GM18517 (cell line): ENCODE data around the gene PREP.
"Not testable (repeated sequence)": the region's sequence is repeated elsewhere in the genome, so short reads cannot be mapped to it uniquely, and the experiment has no call there.

ENCODE experiments used
- ATAC-seq: cut with Tn5 transposase; IDR thresholded peaks from one replicate; pipeline ENCODE4 v1.9.1; 2021; ENCODE audit warnings: mild to moderate bottlenecking, moderate library complexity; ENCODE audit not compliant: unreplicated experiment

The PREP gene

GRCh38 chr6:105274678-105275077 is 128.2 kb downstream of the PREP start:
- no peak for ATAC-seq

- ATAC-seq, result no peak
Measured at GRCh38 chr6:105273589-105273988, 129.3 kb downstream of the PREP start.

- ATAC-seq, result no peak
Measured at GRCh38 chr6:105272786-105273185, 130.1 kb downstream of the PREP start.

- no peak for ATAC-seq
Measured at GRCh38 chr6:105270511-105270910, 132.4 kb downstream of the PREP start.

GRCh38 chr6:105269390-105269789 is 133.5 kb downstream of the PREP start:
- ATAC-seq, result no peak

GRCh38 chr6:105263685-105264610 is 138.9 kb downstream of the PREP start:
- no peak for ATAC-seq

GRCh38 chr6:105259913-105260889 is 142.7 kb downstream of the PREP start:
- no peak for ATAC-seq

- ATAC-seq, result no peak
Measured at GRCh38 chr6:105258816-105259215, 144.1 kb downstream of the PREP start.

- ATAC-seq, result no peak
Measured at GRCh38 chr6:105257340-105257739, 145.5 kb downstream of the PREP start.

GRCh38 chr6:105256619-105257018 is 146.3 kb downstream of the PREP start:
- no peak for ATAC-seq

GRCh38 chr6:105253787-105254186 is 149.1 kb downstream of the PREP start:
- no peak for ATAC-seq

- no peak for ATAC-seq
Measured at GRCh38 chr6:105251689-105252088, 151.2 kb downstream of the PREP start.

GRCh38 chr6:105250533-105250932 is 152.3 kb downstream of the PREP start:
- ATAC-seq, result no peak

GRCh38 chr6:105243487-105243886 is 159.4 kb downstream of the PREP start:
- ATAC-seq, result no peak

- no peak for ATAC-seq
Measured at GRCh38 chr6:105235155-105235554, 167.7 kb downstream of the PREP start.

- ATAC-seq, result not testable (repeated sequence)
Measured at GRCh38 chr6:105231771-105232170, 171.1 kb downstream of the PREP start.
